BE2C (cell line): ENCODE data around the gene FAM13A.

Experiments
- DNase-seq: peaks from one replicate; pipeline ENCODE4 v3.0.0-alpha.2; 2020
- H3K27me3 ChIP-seq: fragments of 250-450 bp; sonication (Bioruptor Pico); 2 replicates; pipeline ENCODE4 v1.5.1; 2020; ENCODE audit warnings: mild to moderate bottlenecking
- H3K36me3 ChIP-seq: fragments of 250-450 bp; sonication (Bioruptor Pico); 2 replicates; pipeline ENCODE4 v1.5.1; 2020; ENCODE audit warnings: mild to moderate bottlenecking
- H3K4me1 ChIP-seq: fragments of 250-450 bp; sonication (Bioruptor Pico); 2 replicates; pipeline ENCODE4 v1.5.1; 2020
- H3K4me3 ChIP-seq: 2 replicates; pipeline ENCODE4 v1.5.1; 2011; ENCODE audit warnings: low read depth, low read length
- H3K9me3 ChIP-seq: fragments of 250-450 bp; sonication (Bioruptor Pico); 2 replicates; pipeline ENCODE4 v1.5.1; 2020
- TF ChIP-seq, protein P1 (sequence below): IDR thresholded peaks from 2 replicates; pipeline ENCODE4 v1.5.1; 2012; ENCODE audit warnings: mild to moderate bottlenecking, low read depth, low read length

FAM13A gene

DNA sequence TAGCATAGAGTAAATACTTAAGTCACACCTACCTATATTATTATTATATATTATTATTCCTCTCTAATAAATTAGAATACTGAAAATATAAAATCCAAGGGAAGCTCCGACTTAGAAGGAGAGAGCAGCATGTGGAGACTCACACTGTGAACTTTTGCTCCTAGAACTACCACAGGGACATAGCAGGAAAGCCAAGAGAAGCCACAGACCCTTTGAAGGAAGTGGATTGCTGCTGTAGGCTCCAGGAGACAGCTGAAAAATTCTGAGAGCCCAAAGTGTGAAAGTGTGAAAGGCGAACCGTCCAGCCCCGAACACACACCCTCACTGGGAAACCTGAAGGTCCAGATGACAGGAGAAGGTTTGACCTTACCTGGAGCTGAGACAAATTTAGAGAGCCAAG, 177.0 kb downstream of the FAM13A start:
- H3K4me3 ChIP-seq, result no peak overlapping the region; the same call in 1 of the 2 replicates
- DNase-seq, result no peak
- H3K4me1 ChIP-seq, result peaks cover 26% of the 10 kb centered on the region

DNA sequence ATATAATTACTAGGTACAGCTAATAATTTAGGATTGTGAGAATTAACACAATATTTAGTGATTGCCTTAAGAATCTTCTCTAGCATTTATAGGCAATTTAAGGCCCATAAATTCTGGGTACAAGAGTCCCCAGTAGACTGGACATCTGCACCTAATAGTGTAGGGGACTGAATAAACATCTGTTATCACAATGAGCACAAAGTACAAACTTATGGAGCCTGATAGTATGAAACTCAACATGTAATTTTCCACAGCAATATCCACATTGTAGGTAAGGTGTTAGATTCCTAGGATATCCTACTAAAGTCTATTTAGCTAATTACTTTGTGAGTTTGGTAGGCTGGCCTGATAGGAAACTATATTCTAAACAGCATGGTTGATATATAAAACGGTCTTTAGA, 178.3 kb downstream of the FAM13A start:
- Histone ChIP-seq H3K4me1 (peaks cover 26% of the 10 kb centered on the region), H3K36me3 (no peaks in the 10 kb centered on the region), H3K4me3 (no peak overlapping the region), H3K9me3 (no peaks in the 10 kb centered on the region), H3K27me3 (no peaks in the 10 kb centered on the region)
- DNase-seq, result no peak
- TF ChIP-seq, protein P1, sequence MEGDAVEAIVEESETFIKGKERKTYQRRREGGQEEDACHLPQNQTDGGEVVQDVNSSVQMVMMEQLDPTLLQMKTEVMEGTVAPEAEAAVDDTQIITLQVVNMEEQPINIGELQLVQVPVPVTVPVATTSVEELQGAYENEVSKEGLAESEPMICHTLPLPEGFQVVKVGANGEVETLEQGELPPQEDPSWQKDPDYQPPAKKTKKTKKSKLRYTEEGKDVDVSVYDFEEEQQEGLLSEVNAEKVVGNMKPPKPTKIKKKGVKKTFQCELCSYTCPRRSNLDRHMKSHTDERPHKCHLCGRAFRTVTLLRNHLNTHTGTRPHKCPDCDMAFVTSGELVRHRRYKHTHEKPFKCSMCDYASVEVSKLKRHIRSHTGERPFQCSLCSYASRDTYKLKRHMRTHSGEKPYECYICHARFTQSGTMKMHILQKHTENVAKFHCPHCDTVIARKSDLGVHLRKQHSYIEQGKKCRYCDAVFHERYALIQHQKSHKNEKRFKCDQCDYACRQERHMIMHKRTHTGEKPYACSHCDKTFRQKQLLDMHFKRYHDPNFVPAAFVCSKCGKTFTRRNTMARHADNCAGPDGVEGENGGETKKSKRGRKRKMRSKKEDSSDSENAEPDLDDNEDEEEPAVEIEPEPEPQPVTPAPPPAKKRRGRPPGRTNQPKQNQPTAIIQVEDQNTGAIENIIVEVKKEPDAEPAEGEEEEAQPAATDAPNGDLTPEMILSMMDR, result no peak

More for the DNA sequence above, 177.0 kb downstream of the FAM13A start:
- Histone ChIP-seq H3K27me3 (no peaks in the 10 kb centered on the region), H3K36me3 (no peaks in the 10 kb centered on the region), H3K9me3 (no peaks in the 10 kb centered on the region)
- TF ChIP-seq, protein P1, result no peak

DNA sequence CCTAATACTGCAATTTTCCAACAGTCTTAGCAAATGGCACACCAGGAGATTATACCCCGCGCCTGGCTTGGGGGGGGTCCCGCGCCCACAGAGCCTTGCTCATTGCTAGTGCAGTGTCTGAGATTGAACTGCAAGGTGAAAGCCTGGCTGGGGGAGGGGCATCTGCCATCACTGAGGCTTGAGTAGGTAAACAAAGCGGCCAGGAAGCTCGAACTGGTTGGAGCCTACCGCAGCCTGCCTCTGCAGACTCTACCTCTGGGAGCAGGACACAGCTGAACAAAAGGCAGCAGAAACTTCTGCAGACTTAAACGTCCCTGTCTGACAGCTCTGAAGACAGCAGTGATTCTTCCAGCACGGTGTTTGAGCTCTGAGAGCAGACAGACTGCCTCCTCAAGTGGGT, 186.6 kb downstream of the FAM13A start:
- Histone ChIP-seq H3K27me3 (no peaks in the 10 kb centered on the region), H3K36me3 (no peaks in the 10 kb centered on the region), H3K9me3 (no peaks in the 10 kb centered on the region), H3K4me3 (no peak overlapping the region), H3K4me1 (no peaks in the 10 kb centered on the region)
- no peak for DNase-seq
- TF ChIP-seq, protein P1, result no peak

DNA sequence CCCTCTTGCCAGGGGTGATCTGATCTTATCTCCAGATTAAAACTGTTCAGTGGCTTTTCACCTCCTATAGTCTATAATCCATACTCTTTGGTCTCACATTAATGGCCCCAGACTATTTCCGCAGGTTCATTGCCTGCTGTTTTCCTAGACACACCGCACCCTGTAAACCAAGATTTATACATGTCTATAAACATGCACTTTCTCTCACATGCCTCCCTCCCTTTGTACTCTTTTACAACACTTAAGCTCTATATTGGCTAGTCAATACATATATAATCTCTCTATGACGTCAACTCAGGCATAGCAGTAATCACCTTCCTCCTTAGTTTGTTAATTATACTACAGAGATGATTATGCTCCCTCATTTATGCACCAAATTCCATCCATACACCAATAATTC, 188.5 kb downstream of the FAM13A start:
- DNase-seq, result no peak

DNA sequence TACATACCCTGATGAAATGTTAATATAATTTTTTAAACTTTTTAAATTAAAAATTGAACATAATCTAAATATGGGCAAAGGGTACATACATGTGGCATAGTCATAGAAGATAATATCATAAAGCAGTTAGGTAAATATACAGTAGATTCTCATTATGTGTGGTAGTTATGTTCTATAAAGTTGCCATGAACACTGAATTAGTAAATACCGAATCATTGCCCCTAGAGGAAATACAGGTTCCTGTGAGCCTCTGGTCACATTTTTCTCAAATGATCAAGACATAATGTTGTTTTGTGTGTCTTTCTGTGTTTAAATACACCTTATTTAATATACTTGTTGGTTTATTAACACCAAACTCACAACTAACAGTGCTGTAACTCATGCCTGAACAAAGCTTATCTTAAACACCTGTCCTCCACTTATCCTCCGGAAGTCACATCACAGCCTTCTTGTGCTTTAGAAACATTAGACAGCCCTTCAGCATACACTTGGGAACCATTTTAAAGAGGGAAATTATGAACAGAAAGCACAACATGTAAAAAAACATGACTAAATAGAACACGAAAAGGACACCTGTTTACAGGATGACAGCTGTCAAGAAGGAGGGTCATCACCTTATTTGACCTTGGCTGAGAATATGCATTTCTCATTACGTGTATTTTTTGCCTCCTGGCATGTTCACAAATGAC, 190.0 kb downstream of the FAM13A start:
- no peaks in the 10 kb centered on the region for H3K9me3 ChIP-seq
- H3K36me3 ChIP-seq, result no peaks in the 10 kb centered on the region
- no peaks in the 10 kb centered on the region for H3K27me3 ChIP-seq
- TF ChIP-seq, protein P1, result no peak
- H3K4me1 ChIP-seq, result no peaks in the 10 kb centered on the region
- no peak overlapping the region for H3K4me3 ChIP-seq
- DNase-seq, result no peak

More for the DNA sequence above, 188.5 kb downstream of the FAM13A start:
- H3K4me1 ChIP-seq, result no peaks in the 10 kb centered on the region
- no peaks in the 10 kb centered on the region for H3K9me3 ChIP-seq
- no peaks in the 10 kb centered on the region for H3K27me3 ChIP-seq
- H3K36me3 ChIP-seq, result no peaks in the 10 kb centered on the region
- H3K4me3 ChIP-seq, result no peak overlapping the region
- TF ChIP-seq, protein P1, result no peak

DNA sequence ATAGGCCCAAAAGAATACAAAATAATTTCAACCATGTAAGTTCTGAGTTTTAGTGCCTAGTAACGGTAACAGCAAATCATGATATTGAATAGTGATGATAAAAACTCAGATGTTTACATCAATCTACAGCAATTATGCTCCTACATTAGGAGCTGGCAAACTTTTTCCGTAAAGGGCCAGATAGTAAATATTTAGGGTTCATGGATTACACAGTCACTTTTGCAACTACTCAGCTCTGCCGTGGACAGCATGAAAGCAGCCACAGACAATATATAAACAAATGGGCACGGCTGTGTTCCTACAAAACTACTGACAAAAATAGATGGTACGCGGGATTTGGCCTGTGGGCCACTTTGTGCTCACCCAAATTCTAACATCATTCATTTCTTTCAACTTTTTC, 191.5 kb downstream of the FAM13A start:
- DNase-seq, result no peak
- H3K27me3 ChIP-seq, result no peaks in the 10 kb centered on the region
- H3K36me3 ChIP-seq, result no peaks in the 10 kb centered on the region
- TF ChIP-seq, protein P1, result no peak
- H3K9me3 ChIP-seq, result no peaks in the 10 kb centered on the region
- no peak overlapping the region for H3K4me3 ChIP-seq
- H3K4me1 ChIP-seq, result no peaks in the 10 kb centered on the region
